ENCODE results near the gene SEMA3G. TPM values are rescaled to one million over a fixed set of nuclear protein-coding genes. Genes with fewer than 3 reads are reported as not detected.
A peak's percentile ranks its signal among the peaks of the same experiment; 100 is the strongest.

SEMA3G gene
- total RNA-seq, 4 donors from 2014 or later, result 0.34 to 9.8 (median 3.4) TPM

- Histone ChIP-seq H3K9me3 (no peaks in the 10 kb centered on the region), H3K36me3 (peaks cover 52 to 84% (median 64%) of the 10 kb centered on the region in 3 donors), H3K27me3 (no peaks in the 10 kb centered on the region), H3K27ac (no peak overlapping the region), H3K4me3 (no peak overlapping the region), H3K4me1 (peaks cover 22 to 74% (median 44%) of the 10 kb centered on the region in 3 donors)
- no peak for DNase-seq
- TF ChIP-seq POLR2A (IDR thresholded peaks at IDR 0.05) (no peak), CTCF (IDR thresholded peaks at IDR 0.05) (no peak)
- intact Hi-C loops (cut with DNase I), result no loop called here
- 95 to 98% methylated on average over 36 to 39 of the region's 59 CpGs for WGBS, 2 donors
Observed at GRCh38 chr3:52487788-52488691, 43.1 kb upstream of the SEMA3G start.

GRCh38 chr3:52487050-52487787 lies 42.3 kb upstream of the SEMA3G start:
- H3K27me3 ChIP-seq, result no peaks in the 10 kb centered on the region
- intact Hi-C loops (cut with DNase I), result no loop called here
- no peaks in the 10 kb centered on the region for H3K9me3 ChIP-seq
- H3K27ac ChIP-seq, result no peak overlapping the region
- 91 to 92% methylated on average over 23 to 30 of the region's 31 CpGs for WGBS, 2 donors
- TF ChIP-seq CTCF (IDR thresholded peaks at IDR 0.05), result no peak
- TF ChIP-seq POLR2A (IDR thresholded peaks at IDR 0.05), result no peak
- peaks cover 48 to 84% (median 62%) of the 10 kb centered on the region in 3 donors for H3K36me3 ChIP-seq
- no peak for DNase-seq
- no peak overlapping the region for H3K4me3 ChIP-seq
- peaks cover 23 to 74% (median 50%) of the 10 kb centered on the region in 3 donors for H3K4me1 ChIP-seq

- Histone ChIP-seq H3K27ac (peak overlapping the region; percentile 58 to 86 (median 79)), H3K36me3 (peaks cover 49 to 84% (median 59%) of the 10 kb centered on the region in 3 donors), H3K4me3 (no peak overlapping the region), H3K27me3 (no peaks in the 10 kb centered on the region), H3K4me1 (peaks cover 23 to 60% (median 35%) of the 10 kb centered on the region in 3 donors), H3K9me3 (no peaks in the 10 kb centered on the region)
- intact Hi-C loops (cut with DNase I), result loop anchor here (5.0 kb wide), 1 partner anchor 47 kb away; the partner anchor contains the start of gene NT5DC2
- 47 to 57% methylated on average over 5 to 6 of the region's 10 CpGs for WGBS, 2 donors
- TF ChIP-seq POLR2A (IDR thresholded peaks at IDR 0.05), result no peak
- TF ChIP-seq CTCF (IDR thresholded peaks at IDR 0.05), result no peak
- DNase-seq, result no peak
Observed at GRCh38 chr3:52484680-52485461, 40.0 kb upstream of the SEMA3G start.

GRCh38 chr3:52483577-52484381 lies 38.9 kb upstream of the SEMA3G start:
- Histone ChIP-seq H3K27me3 (no peaks in the 10 kb centered on the region), H3K4me1 (peaks cover 23 to 49% (median 29%) of the 10 kb centered on the region in 3 donors), H3K4me3 (no peak overlapping the region), H3K27ac (peak overlapping the region; percentile 58 to 86 (median 79)), H3K9me3 (no peaks in the 10 kb centered on the region), H3K36me3 (peaks cover 47 to 84% (median 59%) of the 10 kb centered on the region in 3 donors)
- 29 to 46% methylated on average over 7 to 9 of the region's 13 CpGs for WGBS, 2 donors
- TF ChIP-seq POLR2A (IDR thresholded peaks at IDR 0.05) (no peak), CTCF (IDR thresholded peaks at IDR 0.05) (no peak)
- intact Hi-C loops (cut with DNase I), result loop anchor here (5.0 kb wide), 1 partner anchor 49 kb away; the partner anchor contains the start of gene NT5DC2
- DNase-seq, result no peak
